ENCODE measurements around the gene TAS2R41. TPM values are rescaled to one million over a fixed set of nuclear protein-coding genes. Genes with fewer than 3 reads are reported as not detected.

TAS2R41 gene
- total RNA-seq, 6 donors from 2014 or later, result 0.46 to 0.54 TPM; not detected in 4

- Histone ChIP-seq H3K27me3 (no peaks in the 10 kb centered on the region), H3K9me3 (no peaks in the 10 kb centered on the region), H3K4me3 (no peak overlapping the region), H3K36me3 (no peaks in the 10 kb centered on the region), H3K4me1 (no peaks in the 10 kb centered on the region), H3K27ac (no peak overlapping the region)
- TF ChIP-seq POLR2AphosphoS5 (IDR thresholded peaks at IDR 0.05) (no peak), CTCF (IDR thresholded peaks at IDR 0.05) (no peak), EP300 (IDR thresholded peaks at IDR 0.05) (no peak), POLR2A (IDR thresholded peaks at IDR 0.05) (no peak)
- no peak for ATAC-seq (ENCODE audit: low FRiP score in 2 of 2)
- DNase-seq, result no peak
- WGBS, 2 donors, result 80 to 82% methylated on average over 3 of the region's 3 CpGs
Observed at GRCh38 chr7:143449793-143450192, 27.9 kb upstream of the TAS2R41 start.

DNA sequence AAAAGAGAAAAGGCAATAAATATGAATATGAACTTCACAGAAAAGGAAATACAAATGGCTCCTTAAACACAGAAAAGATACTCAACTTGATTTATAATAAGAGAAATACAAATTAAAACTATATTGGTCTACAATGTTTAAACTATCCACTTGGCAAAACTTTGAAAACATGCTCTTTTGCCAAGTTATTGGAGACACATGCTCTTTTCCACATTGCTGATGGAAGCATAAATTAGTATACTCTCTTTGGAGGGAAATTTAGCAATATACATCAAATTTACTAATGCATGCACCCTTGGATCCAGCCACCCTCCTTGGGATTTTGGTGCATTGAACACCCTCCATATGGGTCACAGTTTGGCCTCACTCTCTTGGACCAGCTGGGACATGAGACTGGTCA lies 26.6 kb upstream of the TAS2R41 start:
- no peaks in the 10 kb centered on the region for H3K9me3 ChIP-seq
- H3K4me1 ChIP-seq, result no peaks in the 10 kb centered on the region
- ATAC-seq (ENCODE audit: low FRiP score in 2 of 2) (no peak), DNase-seq (no peak)
- no peak for TF ChIP-seq EP300 (IDR thresholded peaks at IDR 0.05)
- H3K4me3 ChIP-seq, result no peak overlapping the region
- H3K27me3 ChIP-seq, result no peaks in the 10 kb centered on the region
- no peaks in the 10 kb centered on the region for H3K36me3 ChIP-seq
- H3K27ac ChIP-seq, result no peak overlapping the region

DNA sequence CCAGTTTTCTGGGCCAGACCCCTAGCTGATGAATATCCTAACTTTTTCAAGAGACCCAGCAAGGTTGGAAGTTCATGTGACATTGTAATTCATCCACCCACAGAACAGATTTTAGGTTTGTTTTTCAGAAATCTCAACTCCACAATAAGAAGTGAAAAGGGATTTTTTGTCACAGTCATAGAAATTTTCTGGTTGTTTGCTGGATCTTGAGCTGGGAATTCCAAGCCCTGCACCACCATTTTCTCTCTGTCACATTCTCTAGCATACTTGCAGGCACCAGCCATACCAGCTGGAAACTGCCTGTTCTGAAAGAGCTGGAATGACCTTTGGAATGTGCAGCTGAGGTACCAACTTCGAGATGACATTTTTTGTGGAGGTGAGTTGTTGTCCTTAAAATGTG lies 25.9 kb upstream of the TAS2R41 start:
- H3K4me3 ChIP-seq, result no peak overlapping the region
- ATAC-seq (ENCODE audit: low FRiP score in 2 of 2), result no peak
- no peaks in the 10 kb centered on the region for H3K9me3 ChIP-seq
- H3K27ac ChIP-seq, result no peak overlapping the region
- no peak for TF ChIP-seq CTCF (IDR thresholded peaks at IDR 0.05)
- no peak for TF ChIP-seq POLR2AphosphoS5 (IDR thresholded peaks at IDR 0.05)
- TF ChIP-seq POLR2A (IDR thresholded peaks at IDR 0.05), result no peak
- no peak for TF ChIP-seq EP300 (IDR thresholded peaks at IDR 0.05)
- no peak for DNase-seq
- WGBS, 2 donors, result 71 to 74% methylated on average over 1 of the region's 1 CpG
- H3K4me1 ChIP-seq, result no peaks in the 10 kb centered on the region
- H3K36me3 ChIP-seq, result no peaks in the 10 kb centered on the region
- no peaks in the 10 kb centered on the region for H3K27me3 ChIP-seq

- DNase-seq, result no peak
- peak in 1 of 2 donors; percentile 29 for ATAC-seq (ENCODE audit: low FRiP score in 2 of 2)
Observed at GRCh38 chr7:143452495-143452894, 25.2 kb upstream of the TAS2R41 start.

DNA sequence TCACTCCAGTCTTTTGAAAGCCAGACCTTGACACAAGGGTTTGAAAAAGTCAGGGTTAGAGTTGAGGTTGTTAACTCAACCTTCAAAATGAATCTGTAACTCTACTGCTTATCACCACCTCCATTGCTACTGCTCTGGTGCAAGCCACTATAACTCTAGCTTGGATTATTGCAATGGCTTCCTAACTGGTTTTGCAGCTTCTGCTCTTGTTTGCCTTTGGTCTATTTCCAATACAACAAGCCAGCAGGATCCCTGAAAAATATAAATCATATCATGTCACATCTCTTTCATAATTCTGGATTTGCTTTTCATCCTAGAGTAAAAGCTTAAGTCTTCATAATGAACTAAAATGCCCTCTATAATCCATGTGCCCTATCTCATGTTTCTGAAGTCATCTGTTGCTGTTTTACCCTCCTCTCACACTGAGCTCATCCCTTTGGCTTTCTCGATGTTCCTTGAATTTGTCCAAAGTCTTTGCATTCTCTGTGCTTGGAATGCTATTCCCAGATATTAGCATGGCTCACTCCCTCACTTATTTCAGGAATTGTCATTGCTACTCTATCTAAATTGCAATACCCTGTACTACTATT lies 23.5 kb upstream of the TAS2R41 start:
- peak in 1 of 2 donors; percentile 31 for ATAC-seq (ENCODE audit: low FRiP score in 2 of 2)
- no peaks in the 10 kb centered on the region for H3K9me3 ChIP-seq
- DNase-seq, result no peak
- no peak overlapping the region for H3K4me3 ChIP-seq
- whole genome bisulfite sequencing, 2 donors, result 75 to 83% methylated on average over 1 of the region's 1 CpG
- H3K27ac ChIP-seq, result no peak overlapping the region
- TF ChIP-seq EP300 (IDR thresholded peaks at IDR 0.05) (no peak), CTCF (IDR thresholded peaks at IDR 0.05) (no peak), POLR2AphosphoS5 (IDR thresholded peaks at IDR 0.05) (no peak), POLR2A (IDR thresholded peaks at IDR 0.05) (no peak)
- no peaks in the 10 kb centered on the region for H3K36me3 ChIP-seq
- no peaks in the 10 kb centered on the region for H3K27me3 ChIP-seq
- H3K4me1 ChIP-seq, result no peaks in the 10 kb centered on the region

More at GRCh38 chr7:143452495-143452894, 25.2 kb upstream of the TAS2R41 start:
- no peaks in the 10 kb centered on the region for H3K9me3 ChIP-seq
- H3K27me3 ChIP-seq, result no peaks in the 10 kb centered on the region
- TF ChIP-seq POLR2AphosphoS5 (IDR thresholded peaks at IDR 0.05) (no peak), CTCF (IDR thresholded peaks at IDR 0.05) (no peak), EP300 (IDR thresholded peaks at IDR 0.05) (no peak)
- H3K4me3 ChIP-seq, result no peak overlapping the region
- H3K27ac ChIP-seq, result no peak overlapping the region
- no peaks in the 10 kb centered on the region for H3K36me3 ChIP-seq
- 79 to 91% methylated on average over 2 of the region's 2 CpGs for WGBS, 2 donors
- H3K4me1 ChIP-seq, result no peaks in the 10 kb centered on the region
